NCI-H82 treated with DMSO at 0.1 percent for 48 hours (cell line): Measurements from ENCODE around the gene SLAMF9.

ENCODE experiments used
- DNase-seq: peaks from one replicate; lab custom pipeline; 2025; ENCODE audit not compliant: unreplicated experiment; lab: John Stamatoyannopoulos, UW

SLAMF9 gene

GRCh38 chr1:159977364-159978106, 23.5 kb upstream of the SLAMF9 start:
- no peak for DNase-seq

GRCh38 chr1:159974350-159974965, 20.4 kb upstream of the SLAMF9 start:
- DNase-seq, result no peak

- no peak for DNase-seq
Measured at GRCh38 chr1:159973350-159973940, 19.4 kb upstream of the SLAMF9 start.

- DNase-seq, result no peak
Measured at GRCh38 chr1:159972443-159973205, 18.6 kb upstream of the SLAMF9 start.

- DNase-seq, result no peak
Measured at GRCh38 chr1:159970932-159971342, 16.9 kb upstream of the SLAMF9 start.

- no peak for DNase-seq
Measured at GRCh38 chr1:159968901-159969300, 14.9 kb upstream of the SLAMF9 start.

GRCh38 chr1:159965263-159965662, 11.2 kb upstream of the SLAMF9 start:
- no peak for DNase-seq

- DNase-seq, result no peak
Measured at GRCh38 chr1:159964144-159964543, 10.1 kb upstream of the SLAMF9 start.

GRCh38 chr1:159962176-159962575, 8.1 kb upstream of the SLAMF9 start:
- no peak for DNase-seq

GRCh38 chr1:159961636-159962035, 7.6 kb upstream of the SLAMF9 start:
- no peak for DNase-seq

- no peak for DNase-seq
Measured at GRCh38 chr1:159960721-159961381, 6.8 kb upstream of the SLAMF9 start.

GRCh38 chr1:159959451-159959850, 5.4 kb upstream of the SLAMF9 start:
- DNase-seq, result no peak

GRCh38 chr1:159958719-159959380, 4.8 kb upstream of the SLAMF9 start:
- DNase-seq, result no peak

GRCh38 chr1:159957824-159958268, 3.8 kb upstream of the SLAMF9 start:
- no peak for DNase-seq

- DNase-seq, result no peak
Measured at GRCh38 chr1:159955456-159955855, 1.4 kb upstream of the SLAMF9 start.

GRCh38 chr1:159952932-159953331, 1.1 kb downstream of the SLAMF9 start:
- DNase-seq, result no peak

GRCh38 chr1:159951551-159951950, 2.5 kb downstream of the SLAMF9 start:
- DNase-seq, result no peak

GRCh38 chr1:159951016-159951415, 3.0 kb downstream of the SLAMF9 start:
- no peak for DNase-seq

GRCh38 chr1:159949981-159950381, 4.1 kb downstream of the SLAMF9 start:
- no peak for DNase-seq

- no peak for DNase-seq
Measured at GRCh38 chr1:159949123-159949522, 4.9 kb downstream of the SLAMF9 start.
